LNCAP (cell line): ENCODE measurements around the gene KCNH4.

Experiments used
- CTCF ChIP-seq: fragments of 450-650 bp; IDR thresholded peaks from 2 replicates; pipeline ENCODE4 v1.5.1; 2017; ENCODE audit warnings: mild to moderate bottlenecking

KCNH4 gene

GRCh38 chr17:42212382-42212781 is 31.4 kb upstream of the KCNH4 start:
- TF ChIP-seq CTCF: no peak

DNA sequence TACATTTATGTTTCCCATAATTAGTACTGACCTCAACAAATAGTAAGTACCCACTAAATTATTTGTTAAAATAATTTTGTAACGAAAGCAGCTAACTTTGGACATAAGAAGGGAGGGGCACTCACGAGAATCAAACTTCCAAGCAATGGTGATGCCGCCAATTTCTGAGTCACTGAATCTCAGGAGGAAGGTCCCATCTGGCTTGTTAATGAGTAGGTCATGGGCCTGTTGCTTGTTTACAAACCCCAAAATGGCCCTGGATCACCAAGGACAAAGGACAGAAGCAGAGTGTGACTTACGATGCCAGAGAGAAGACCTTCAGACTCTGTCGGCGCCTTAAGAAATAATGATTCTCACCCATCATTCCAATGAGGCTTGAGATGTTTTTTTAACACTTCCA is 29.1 kb upstream of the KCNH4 start:
- TF ChIP-seq CTCF: no peak

GRCh38 chr17:42203354-42203753 is 22.4 kb upstream of the KCNH4 start:
- TF ChIP-seq CTCF: no peak

DNA sequence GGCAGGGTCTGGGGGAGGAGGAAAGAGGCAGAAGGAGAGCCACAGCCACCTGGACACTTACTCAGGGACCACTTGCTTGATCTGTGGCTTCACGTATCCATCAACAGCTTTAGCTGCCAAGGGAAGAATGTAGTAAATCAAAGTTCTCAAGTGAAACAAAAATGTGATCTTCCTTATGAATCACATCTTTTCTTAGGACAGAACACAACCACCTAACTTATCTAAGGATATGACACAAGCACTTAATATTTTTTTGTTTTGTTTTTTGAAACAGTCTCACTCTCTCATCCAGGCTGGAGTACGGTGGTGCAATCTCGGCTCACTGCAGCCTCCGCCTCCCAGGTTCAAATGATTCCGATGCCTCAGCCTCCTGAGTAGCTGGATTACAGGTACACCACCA is 21.8 kb upstream of the KCNH4 start:
- no peak for TF ChIP-seq CTCF

DNA sequence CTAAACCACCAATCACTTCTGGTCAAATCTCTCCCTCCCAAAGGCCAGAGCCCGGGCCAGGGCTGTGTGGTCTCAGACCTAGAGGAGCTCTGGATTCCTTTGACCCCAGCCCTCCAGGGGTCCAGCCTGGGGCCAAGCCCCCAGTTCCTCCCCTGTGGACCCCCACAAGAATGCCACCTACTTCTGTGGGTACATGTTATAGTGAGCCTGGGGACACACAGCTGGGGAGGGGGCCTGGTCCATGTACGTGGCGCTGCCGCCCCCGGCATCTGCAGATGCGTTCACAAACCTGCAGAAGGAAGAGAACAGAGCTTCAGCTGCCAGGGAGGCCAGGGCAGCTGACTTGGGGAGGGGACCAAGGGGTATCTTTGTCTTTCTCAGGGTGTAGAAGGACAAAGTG is 21.2 kb upstream of the KCNH4 start:
- TF ChIP-seq CTCF: no peak

- no peak for TF ChIP-seq CTCF
Measured at GRCh38 chr17:42201458-42201772, 20.5 kb upstream of the KCNH4 start.

DNA sequence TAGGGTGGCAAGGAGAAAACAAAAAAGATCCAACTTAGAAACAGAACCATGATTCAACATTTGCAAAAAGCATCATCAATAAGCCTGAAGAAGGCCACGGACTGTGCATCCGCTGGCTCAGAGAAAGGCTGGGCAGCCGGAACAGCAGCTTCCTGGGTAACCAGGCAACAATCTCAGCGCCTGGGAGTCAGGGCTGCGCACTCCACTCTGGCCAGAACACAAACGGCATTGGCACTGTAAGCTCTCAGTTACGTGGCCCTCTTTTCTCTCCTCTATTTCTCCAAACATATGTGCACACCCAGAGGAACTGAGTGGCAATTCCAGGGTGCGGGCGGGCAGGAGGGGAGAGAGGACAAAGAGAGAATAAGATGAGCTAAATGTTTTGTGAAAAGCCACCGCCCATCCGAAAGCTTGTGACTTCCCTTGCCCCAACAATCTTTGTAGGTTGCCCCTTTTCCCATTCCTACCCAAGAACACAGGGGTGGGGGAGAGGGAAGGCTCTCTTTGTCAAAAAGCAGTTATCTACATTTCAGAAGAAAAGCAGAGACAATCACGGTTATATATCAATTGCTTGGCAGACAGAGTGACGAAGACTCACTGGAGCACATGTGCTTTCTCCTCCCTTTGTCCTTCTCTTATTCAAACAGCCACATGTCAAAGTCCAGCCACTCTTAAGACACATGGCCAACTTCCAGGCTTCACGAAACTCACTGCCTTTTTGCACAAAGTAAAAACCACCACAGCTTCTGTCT is 19.9 kb upstream of the KCNH4 start:
- no peak for TF ChIP-seq CTCF
